GM12873 (cell line): ENCODE results near the gene MORN4.

Experiments used
- CTCF ChIP-seq: IDR thresholded peaks from 2 replicates; pipeline ENCODE4 v1.5.1; 2012; ENCODE audit warnings: low read depth, mild to moderate bottlenecking, moderate library complexity, low read length, control low read depth; ENCODE audit not compliant: insufficient read depth; ENCODE audit errors: missing control alignments

The MORN4 gene

GRCh38 chr10:97573021-97573420 is 60.3 kb downstream of the MORN4 start:
- no peak for TF ChIP-seq CTCF

GRCh38 chr10:97572214-97572989 is 60.9 kb downstream of the MORN4 start, which contains the start of gene ANKRD2:
Gene ANKRD2 (plus strand): TSS chr10:97572779. CDS start chr10:97572789, 10 bp downstream.
- peak; percentile 96 for TF ChIP-seq CTCF

GRCh38 chr10:97571622-97572021 is 61.7 kb downstream of the MORN4 start:
- TF ChIP-seq CTCF: no peak

- no peak for TF ChIP-seq CTCF
Observed at GRCh38 chr10:97570789-97571471, 62.4 kb downstream of the MORN4 start.

GRCh38 chr10:97570146-97570788 is 63.0 kb downstream of the MORN4 start:
- TF ChIP-seq CTCF: no peak

GRCh38 chr10:97567891-97568290 is 65.4 kb downstream of the MORN4 start:
- no peak for TF ChIP-seq CTCF
